CD4-positive, alpha-beta T cell treated with Interleukin-12 subunit alpha and Interleukin-12 subunit beta, for 1 hour (primary cell): Measurements from ENCODE around the gene EPB41L4B.
"Not testable (repeated sequence)": the region's sequence is repeated elsewhere in the genome, so short reads cannot be mapped to it uniquely, and the experiment has no call there.

ENCODE experiments used
- DNase-seq: peaks from one replicate; pipeline ENCODE4 v3.0.0-alpha.2; 2020

EPB41L4B gene

GRCh38 chr9:109241207-109241606 is 79.7 kb downstream of the EPB41L4B start:
- no peak for DNase-seq

- no peak for DNase-seq
These were observed 81.6 kb downstream of the EPB41L4B start for GRCh38 chr9:109239240-109239639.

- DNase-seq: no peak
These were observed 82.2 kb downstream of the EPB41L4B start for GRCh38 chr9:109238655-109239054.

- no peak for DNase-seq
These were observed 82.7 kb downstream of the EPB41L4B start for GRCh38 chr9:109238125-109238524.

- no peak for DNase-seq
These were observed 88.2 kb downstream of the EPB41L4B start for GRCh38 chr9:109232449-109233237.

- DNase-seq: no peak
These were observed 89.3 kb downstream of the EPB41L4B start for GRCh38 chr9:109231593-109231992.

- no peak for DNase-seq
These were observed 90.6 kb downstream of the EPB41L4B start for GRCh38 chr9:109230277-109230676.

GRCh38 chr9:109229682-109230081 is 91.2 kb downstream of the EPB41L4B start:
- DNase-seq: no peak

GRCh38 chr9:109228093-109228642 is 92.7 kb downstream of the EPB41L4B start:
- DNase-seq: no peak

- no peak for DNase-seq
These were observed 95.2 kb downstream of the EPB41L4B start for GRCh38 chr9:109225629-109226028.

- DNase-seq: no peak
These were observed 96.1 kb downstream of the EPB41L4B start for GRCh38 chr9:109224751-109225150.

- not testable (repeated sequence) for DNase-seq
These were observed 102.6 kb downstream of the EPB41L4B start for GRCh38 chr9:109218242-109218641.

- DNase-seq: no peak
These were observed 106.4 kb downstream of the EPB41L4B start for GRCh38 chr9:109214414-109214813.

GRCh38 chr9:109213285-109214121 is 107.4 kb downstream of the EPB41L4B start:
- no peak for DNase-seq

GRCh38 chr9:109212768-109213167 is 108.1 kb downstream of the EPB41L4B start:
- DNase-seq: no peak

GRCh38 chr9:109206670-109207069 is 114.2 kb downstream of the EPB41L4B start:
- DNase-seq: no peak

GRCh38 chr9:109205526-109205925 is 115.3 kb downstream of the EPB41L4B start:
- DNase-seq: no peak

GRCh38 chr9:109203761-109204360 is 117.0 kb downstream of the EPB41L4B start:
- no peak for DNase-seq

GRCh38 chr9:109199676-109200075 is 121.2 kb downstream of the EPB41L4B start:
- DNase-seq: no peak

- DNase-seq: peak; percentile 5
These were observed 122.0 kb downstream of the EPB41L4B start for GRCh38 chr9:109198736-109199382.

- DNase-seq: no peak
These were observed 126.8 kb downstream of the EPB41L4B start for GRCh38 chr9:109193974-109194556.

GRCh38 chr9:109192732-109193361 is 128.0 kb downstream of the EPB41L4B start:
- DNase-seq: no peak
